WERI-Rb-1 (cell line): ENCODE data around the gene CTNS.

Experiments used
- DNase-seq: peaks from one replicate; pipeline ENCODE4 v3.0.0-alpha.2; 2020
- H3K27ac ChIP-seq: fragments of 250-450 bp; sonication (Bioruptor Pico); 2 replicates; pipeline ENCODE4 v1.5.1; 2020; ENCODE audit warnings: mild to moderate bottlenecking, moderate library complexity
- H3K27me3 ChIP-seq: fragments of 250-450 bp; sonication (Bioruptor Pico); 2 replicates; pipeline ENCODE4 v1.5.1; 2021; ENCODE audit warnings: mild to moderate bottlenecking, low read depth, moderate library complexity; ENCODE audit not compliant: insufficient read depth, severe bottlenecking
- H3K36me3 ChIP-seq: fragments of 250-450 bp; sonication (Bioruptor Pico); 2 replicates; pipeline ENCODE4 v1.5.1; 2020; ENCODE audit warnings: mild to moderate bottlenecking, moderate library complexity
- H3K4me3 ChIP-seq: 2 replicates; pipeline ENCODE4 v1.5.1; 2011; ENCODE audit warnings: low read depth, mild to moderate bottlenecking, control low read depth, low read length
- H3K9me3 ChIP-seq: fragments of 250-450 bp; sonication (Bioruptor Pico); 2 replicates; pipeline ENCODE4 v1.5.1; 2021; ENCODE audit warnings: mild to moderate bottlenecking, moderate library complexity; ENCODE audit not compliant: severe bottlenecking
- CTCF ChIP-seq: IDR thresholded peaks from 2 replicates; pipeline ENCODE4 v1.5.1; 2011; ENCODE audit warnings: low read depth, mild to moderate bottlenecking, control low read depth, inconsistent platforms, low read length

The CTNS gene

GRCh38 chr17:3636908-3637373 is 381 bp downstream of the CTNS start:
- H3K9me3 ChIP-seq = no peaks in the 10 kb centered on the region
- no peak for DNase-seq
- no peak for TF ChIP-seq CTCF
- H3K27me3 ChIP-seq = no peaks in the 10 kb centered on the region
- peak overlapping the region; percentile 85 for H3K4me3 ChIP-seq
- peak overlapping the region; percentile 99 for H3K27ac ChIP-seq
- peaks cover 36% of the 10 kb centered on the region for H3K36me3 ChIP-seq

GRCh38 chr17:3639981-3640596 is 3.5 kb downstream of the CTNS start:
- DNase-seq = peak; percentile 53
- TF ChIP-seq CTCF = no peak
- peak overlapping the region; percentile 73 for H3K27ac ChIP-seq
- H3K4me3 ChIP-seq = no peak overlapping the region
- no peaks in the 10 kb centered on the region for H3K27me3 ChIP-seq
- no peaks in the 10 kb centered on the region for H3K9me3 ChIP-seq
- H3K36me3 ChIP-seq = peaks cover 27% of the 10 kb centered on the region

GRCh38 chr17:3641014-3641413 is 4.5 kb downstream of the CTNS start:
- no peaks in the 10 kb centered on the region for H3K27me3 ChIP-seq
- no peak for TF ChIP-seq CTCF
- H3K36me3 ChIP-seq = peaks cover 31% of the 10 kb centered on the region
- DNase-seq = no peak
- no peaks in the 10 kb centered on the region for H3K9me3 ChIP-seq
- peak overlapping the region; percentile 73 for H3K27ac ChIP-seq
- no peak overlapping the region for H3K4me3 ChIP-seq

- Histone ChIP-seq H3K36me3 (peaks cover 31% of the 10 kb centered on the region), H3K27me3 (no peaks in the 10 kb centered on the region), H3K27ac (no peak overlapping the region), H3K4me3 (no peak overlapping the region), H3K9me3 (no peaks in the 10 kb centered on the region)
- TF ChIP-seq CTCF = no peak
- DNase-seq = no peak
Observed at GRCh38 chr17:3641717-3642486, 5.3 kb downstream of the CTNS start.

GRCh38 chr17:3643889-3644349 is 7.4 kb downstream of the CTNS start:
- H3K4me3 ChIP-seq = no peak overlapping the region
- no peaks in the 10 kb centered on the region for H3K9me3 ChIP-seq
- TF ChIP-seq CTCF = no peak
- peaks cover 38% of the 10 kb centered on the region for H3K36me3 ChIP-seq
- DNase-seq = no peak
- H3K27me3 ChIP-seq = no peaks in the 10 kb centered on the region
- H3K27ac ChIP-seq = no peak overlapping the region
